ENCODE data around the gene RXFP2.

RXFP2 gene

GRCh38 chr13:31781064-31781463 lies 41.7 kb downstream of the RXFP2 start:
- Histone ChIP-seq H3F3A (ENCODE audit: low read depth) (no peaks in the 10 kb centered on the region), H3K9me2 (replicated peaks; ENCODE audit: low read depth, low read length) (no peaks in the 10 kb centered on the region), H4K20me1 (ENCODE audit: insufficient read depth, low read length, poor library complexity, severe bottlenecking) (no peaks in the 10 kb centered on the region), H3K4me1 (ENCODE audit: insufficient read depth, low read length, poor library complexity, severe bottlenecking) (no peaks in the 10 kb centered on the region), H3K27me3 (ENCODE audit: insufficient read depth, low read length, poor library complexity, severe bottlenecking) (no peaks in the 10 kb centered on the region), H3K9me3 (ENCODE audit: insufficient read depth, low read depth, low read length) (no peaks in the 10 kb centered on the region), H2AFZ (ENCODE audit: low read length) (no peak overlapping the region), H3K79me2 (ENCODE audit: insufficient read depth, low read length) (no peaks in the 10 kb centered on the region), H3K4me3 (ENCODE audit: low read length, poor library complexity, severe bottlenecking) (no peak overlapping the region), H3K4me2 (ENCODE audit: low read depth, low read length, poor library complexity, severe bottlenecking) (no peak overlapping the region), H3K36me3 (ENCODE audit: insufficient read depth, low read length) (no peaks in the 10 kb centered on the region), H3K9ac (ENCODE audit: low read depth, low read length, poor library complexity, severe bottlenecking) (no peak overlapping the region)
- TF ChIP-seq EZH2phosphoT487 (IDR thresholded peaks at IDR 0.05; ENCODE audit: borderline replicate concordance) (no peak), CTCF (conservative IDR thresholded peaks at IDR 0.05; ENCODE audit: low read length) (no peak)

- no peak overlapping the region for H3K4me2 ChIP-seq (ENCODE audit: low read depth, low read length, poor library complexity, severe bottlenecking)
- H3K36me3 ChIP-seq (ENCODE audit: insufficient read depth, low read length) = no peaks in the 10 kb centered on the region
- no peak overlapping the region for H2AFZ ChIP-seq (ENCODE audit: low read length)
- TF ChIP-seq EZH2phosphoT487 (IDR thresholded peaks at IDR 0.05; ENCODE audit: borderline replicate concordance) (no peak), CTCF (conservative IDR thresholded peaks at IDR 0.05; ENCODE audit: low read length) (no peak)
- no peak overlapping the region for H3K4me3 ChIP-seq (ENCODE audit: low read length, poor library complexity, severe bottlenecking)
- H3K4me1 ChIP-seq (ENCODE audit: insufficient read depth, low read length, poor library complexity, severe bottlenecking) = peaks cover 3% of the 10 kb centered on the region
- no peaks in the 10 kb centered on the region for H3K27me3 ChIP-seq (ENCODE audit: insufficient read depth, low read length, poor library complexity, severe bottlenecking)
- no peak overlapping the region for H3K9ac ChIP-seq (ENCODE audit: low read depth, low read length, poor library complexity, severe bottlenecking)
- H3K79me2 ChIP-seq (ENCODE audit: insufficient read depth, low read length) = no peaks in the 10 kb centered on the region
- no peaks in the 10 kb centered on the region for H3F3A ChIP-seq (ENCODE audit: low read depth)
- H3K9me3 ChIP-seq (ENCODE audit: insufficient read depth, low read depth, low read length) = no peaks in the 10 kb centered on the region
- no peaks in the 10 kb centered on the region for H4K20me1 ChIP-seq (ENCODE audit: insufficient read depth, low read length, poor library complexity, severe bottlenecking)
- no peaks in the 10 kb centered on the region for H3K9me2 ChIP-seq (replicated peaks; ENCODE audit: low read depth, low read length)
Observed at GRCh38 chr13:31786011-31786410, 46.7 kb downstream of the RXFP2 start.

- no peaks in the 10 kb centered on the region for H4K20me1 ChIP-seq (ENCODE audit: insufficient read depth, low read length, poor library complexity, severe bottlenecking)
- no peak overlapping the region for H3K9ac ChIP-seq (ENCODE audit: low read depth, low read length, poor library complexity, severe bottlenecking)
- H3K4me1 ChIP-seq (ENCODE audit: insufficient read depth, low read length, poor library complexity, severe bottlenecking) = peaks cover 20% of the 10 kb centered on the region
- H3K36me3 ChIP-seq (ENCODE audit: insufficient read depth, low read length) = no peaks in the 10 kb centered on the region
- H3K9me3 ChIP-seq (ENCODE audit: insufficient read depth, low read depth, low read length) = no peaks in the 10 kb centered on the region
- H3K4me3 ChIP-seq (ENCODE audit: low read length, poor library complexity, severe bottlenecking) = no peak overlapping the region
- no peak overlapping the region for H2AFZ ChIP-seq (ENCODE audit: low read length)
- H3K4me2 ChIP-seq (ENCODE audit: low read depth, low read length, poor library complexity, severe bottlenecking) = no peak overlapping the region
- no peaks in the 10 kb centered on the region for H3F3A ChIP-seq (ENCODE audit: low read depth)
- H3K79me2 ChIP-seq (ENCODE audit: insufficient read depth, low read length) = no peaks in the 10 kb centered on the region
- no peaks in the 10 kb centered on the region for H3K9me2 ChIP-seq (replicated peaks; ENCODE audit: low read depth, low read length)
- H3K27me3 ChIP-seq (ENCODE audit: insufficient read depth, low read length, poor library complexity, severe bottlenecking) = no peaks in the 10 kb centered on the region
- no peak for TF ChIP-seq EZH2phosphoT487 (IDR thresholded peaks at IDR 0.05; ENCODE audit: borderline replicate concordance)
- TF ChIP-seq CTCF (conservative IDR thresholded peaks at IDR 0.05; ENCODE audit: low read length) = no peak
Observed at GRCh38 chr13:31790992-31791391, 51.7 kb downstream of the RXFP2 start.

Data from Loucy (cell line).